PC-9 (cell line): Measurements from ENCODE around the gene SLC46A2.

ENCODE experiments used
- EZH2 ChIP-seq: fragments of 200-600 bp; sonication (generic); IDR thresholded peaks from 2 replicates; pipeline ENCODE4 v1.8.0; 2017; ENCODE audit warnings: antibody characterized with exemption, low read depth
- TF ChIP-seq, protein P1 (sequence below): fragments of 200-600 bp; sonication (generic); conservative IDR thresholded peaks from 2 replicates; pipeline ENCODE4 v1.6.1; 2017; ENCODE audit warnings: mixed run types, antibody characterized with exemption, mild to moderate bottlenecking, moderate library complexity

DNA sequence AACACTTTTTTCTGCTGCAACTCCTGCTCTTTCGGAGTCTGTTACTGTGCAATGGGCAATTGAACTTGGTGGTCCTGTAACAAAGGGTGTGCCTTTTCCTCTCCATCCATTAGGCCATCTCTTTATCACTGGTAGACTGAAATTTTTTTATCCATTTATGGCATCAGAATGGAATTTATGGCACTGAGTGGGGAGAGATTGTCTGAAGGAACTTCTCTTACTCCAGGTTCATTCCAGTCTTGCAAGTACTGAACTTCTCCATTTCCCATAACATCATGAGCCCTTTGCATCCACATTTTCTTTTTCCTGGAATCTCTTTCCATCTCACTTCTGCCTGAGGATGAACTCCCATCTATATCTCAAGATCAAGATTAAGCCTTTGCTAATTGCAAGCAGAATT is 10.0 kb downstream of the SLC46A2 start:
- TF ChIP-seq, protein P1, sequence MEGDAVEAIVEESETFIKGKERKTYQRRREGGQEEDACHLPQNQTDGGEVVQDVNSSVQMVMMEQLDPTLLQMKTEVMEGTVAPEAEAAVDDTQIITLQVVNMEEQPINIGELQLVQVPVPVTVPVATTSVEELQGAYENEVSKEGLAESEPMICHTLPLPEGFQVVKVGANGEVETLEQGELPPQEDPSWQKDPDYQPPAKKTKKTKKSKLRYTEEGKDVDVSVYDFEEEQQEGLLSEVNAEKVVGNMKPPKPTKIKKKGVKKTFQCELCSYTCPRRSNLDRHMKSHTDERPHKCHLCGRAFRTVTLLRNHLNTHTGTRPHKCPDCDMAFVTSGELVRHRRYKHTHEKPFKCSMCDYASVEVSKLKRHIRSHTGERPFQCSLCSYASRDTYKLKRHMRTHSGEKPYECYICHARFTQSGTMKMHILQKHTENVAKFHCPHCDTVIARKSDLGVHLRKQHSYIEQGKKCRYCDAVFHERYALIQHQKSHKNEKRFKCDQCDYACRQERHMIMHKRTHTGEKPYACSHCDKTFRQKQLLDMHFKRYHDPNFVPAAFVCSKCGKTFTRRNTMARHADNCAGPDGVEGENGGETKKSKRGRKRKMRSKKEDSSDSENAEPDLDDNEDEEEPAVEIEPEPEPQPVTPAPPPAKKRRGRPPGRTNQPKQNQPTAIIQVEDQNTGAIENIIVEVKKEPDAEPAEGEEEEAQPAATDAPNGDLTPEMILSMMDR = no peak
- TF ChIP-seq EZH2 = no peak
